Tibial nerve (tissue), 3 donors: ENCODE measurements around the gene TINAGL1.

Experiments used
- POLR2A ChIP-seq, 2 donors: fragments of 450-650 bp; IDR thresholded peaks; one replicate each; pipeline ENCODE4 v1.6.1; 2017; ENCODE audit warnings: antibody characterized with exemption in 2 of 2, mild to moderate bottlenecking in 2 of 2, moderate library complexity in 2 of 2
- TF ChIP-seq, protein P1 (sequence below), 5 experiments: fragments of 200-600 bp in 3 of 5; fragments of 450-650 bp in 2 of 5; sonication (generic) in 3 of 5; IDR thresholded peaks; one replicate each; pipeline ENCODE4 v1.5.1; 2016 to 2019; ENCODE audit warnings: antibody characterized with exemption in 5 of 5, mild to moderate bottlenecking in 3 of 5, moderate library complexity in 2 of 5

DNA sequence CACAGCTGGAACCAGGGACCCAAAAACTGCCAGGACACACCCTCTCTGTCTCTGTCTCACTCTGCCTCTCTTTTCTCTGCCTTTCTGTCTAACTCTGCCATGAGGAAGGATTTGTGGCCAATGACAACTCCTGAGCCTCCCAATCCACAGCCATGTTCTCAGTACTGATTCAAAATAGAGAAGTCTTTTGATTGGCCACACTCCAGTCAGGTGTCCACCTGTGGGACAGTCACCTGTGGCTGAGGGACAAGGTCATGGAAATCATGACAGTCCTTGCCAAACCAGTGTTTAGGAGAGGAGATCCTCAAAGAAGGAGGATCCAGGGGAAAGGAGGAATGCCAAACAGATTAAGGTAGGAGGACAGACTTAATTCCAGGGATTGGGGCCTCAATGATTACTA is 15.8 kb downstream of the TINAGL1 start:
- TF ChIP-seq, protein P1, sequence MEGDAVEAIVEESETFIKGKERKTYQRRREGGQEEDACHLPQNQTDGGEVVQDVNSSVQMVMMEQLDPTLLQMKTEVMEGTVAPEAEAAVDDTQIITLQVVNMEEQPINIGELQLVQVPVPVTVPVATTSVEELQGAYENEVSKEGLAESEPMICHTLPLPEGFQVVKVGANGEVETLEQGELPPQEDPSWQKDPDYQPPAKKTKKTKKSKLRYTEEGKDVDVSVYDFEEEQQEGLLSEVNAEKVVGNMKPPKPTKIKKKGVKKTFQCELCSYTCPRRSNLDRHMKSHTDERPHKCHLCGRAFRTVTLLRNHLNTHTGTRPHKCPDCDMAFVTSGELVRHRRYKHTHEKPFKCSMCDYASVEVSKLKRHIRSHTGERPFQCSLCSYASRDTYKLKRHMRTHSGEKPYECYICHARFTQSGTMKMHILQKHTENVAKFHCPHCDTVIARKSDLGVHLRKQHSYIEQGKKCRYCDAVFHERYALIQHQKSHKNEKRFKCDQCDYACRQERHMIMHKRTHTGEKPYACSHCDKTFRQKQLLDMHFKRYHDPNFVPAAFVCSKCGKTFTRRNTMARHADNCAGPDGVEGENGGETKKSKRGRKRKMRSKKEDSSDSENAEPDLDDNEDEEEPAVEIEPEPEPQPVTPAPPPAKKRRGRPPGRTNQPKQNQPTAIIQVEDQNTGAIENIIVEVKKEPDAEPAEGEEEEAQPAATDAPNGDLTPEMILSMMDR (IDR thresholded peaks at IDR 0.05): no peak
- TF ChIP-seq POLR2A (IDR thresholded peaks at IDR 0.05): no peak
